OCI-LY7 (cell line): ENCODE measurements around the gene SNAI3. TPM values are rescaled to one million over a fixed set of nuclear protein-coding genes. Genes with fewer than 3 reads are reported as not detected.
A peak's percentile ranks its signal among the peaks of the same experiment; 100 is the strongest.

Experiments
- BruUV-seq: library from RNA; stranded (reverse); fragments of 400-500 nt; replicated peaks from 2 replicates; lab custom pipeline; 2021; lab: Mats Ljungman, UMichigan
- CTCF ChIA-PET: fragments of 300-600 bp; sonication (Branson Sonifier 250); formaldehyde crosslinking; loops from one replicate; lab custom pipeline; 2022; ENCODE audit warnings: antibody characterized with exemption; ENCODE audit not compliant: unreplicated experiment; lab: Charles Lee
- POLR2A ChIA-PET: fragments of 300-600 bp; sonication (Branson Sonifier 250); formaldehyde crosslinking; loops from one replicate; lab custom pipeline; 2022; ENCODE audit warnings: antibody characterized with exemption; lab: Charles Lee
- DNase-seq: peaks from one replicate; pipeline ENCODE4 v3.0.0-alpha.2; 2015; ENCODE audit warnings: low spot score
- H2AFZ ChIP-seq: fragments of 200-600 bp; sonication (generic), shearing (Covaris generic); 2 replicates; pipeline ENCODE4 v1.6.1; 2014; ENCODE audit warnings: mild to moderate bottlenecking, antibody characterized with exemption, low read length, moderate library complexity
- H3K27ac ChIP-seq: fragments of 200-600 bp; sonication (generic); 2 replicates; pipeline ENCODE4 v1.5.1; 2014; ENCODE audit warnings: mixed run types, low read depth, mild to moderate bottlenecking, moderate library complexity, low read length, inconsistent platforms; ENCODE audit not compliant: poor library complexity, severe bottlenecking
- H3K36me3 ChIP-seq: fragments of 200-600 bp; sonication (generic); 2 replicates; pipeline ENCODE4 v1.6.1; 2014; ENCODE audit warnings: mild to moderate bottlenecking, antibody characterized with exemption, low read length, moderate library complexity, mixed read lengths; ENCODE audit not compliant: insufficient read depth
- H3K4me1 ChIP-seq: fragments of 200-600 bp; sonication (generic); 2 replicates; pipeline ENCODE4 v1.5.1; 2014; ENCODE audit warnings: mild to moderate bottlenecking, low read length; ENCODE audit not compliant: insufficient read depth, poor library complexity, severe bottlenecking
- H3K4me2 ChIP-seq: fragments of 200-600 bp; sonication (generic); 2 replicates; pipeline ENCODE4 v1.6.1; 2014; ENCODE audit warnings: mild to moderate bottlenecking, low read length
- H3K4me3 ChIP-seq: fragments of 200-600 bp; sonication (generic); 2 replicates; pipeline ENCODE4 v1.5.1; 2014; ENCODE audit warnings: mild to moderate bottlenecking, low read depth, low read length; ENCODE audit not compliant: poor library complexity, severe bottlenecking
- H3K79me2 ChIP-seq: fragments of 200-600 bp; sonication (generic); 2 replicates; pipeline ENCODE4 v1.6.1; 2016; ENCODE audit warnings: low read depth, mild to moderate bottlenecking, low read length, moderate library complexity, mixed read lengths; ENCODE audit not compliant: insufficient read depth
- H3K9me2 ChIP-seq: fragments of 200-600 bp; sonication (generic); 2 replicates; pipeline ENCODE4 v1.6.1; 2016; ENCODE audit warnings: mild to moderate bottlenecking, low read length, mixed read lengths; ENCODE audit not compliant: insufficient read depth
- H3K9me3 ChIP-seq: fragments of 200-600 bp; sonication (generic); 2 replicates; pipeline ENCODE4 v1.6.1; 2014; ENCODE audit warnings: mild to moderate bottlenecking, mixed run types, low read length, mixed read lengths
- H4K20me1 ChIP-seq: fragments of 200-600 bp; sonication (generic); 2 replicates; pipeline ENCODE4 v1.6.1; 2014; ENCODE audit warnings: mild to moderate bottlenecking, antibody characterized with exemption, low read length, moderate library complexity, mixed read lengths; ENCODE audit not compliant: insufficient read depth
- CTCF ChIP-seq: fragments of 200-600 bp; sonication (generic); conservative IDR thresholded peaks from 2 replicates; pipeline ENCODE4 v1.5.1; 2014; ENCODE audit warnings: mild to moderate bottlenecking, antibody characterized with exemption, low read length, moderate library complexity, mixed read lengths
- EZH2phosphoT487 ChIP-seq: fragments of 200-600 bp; sonication (generic); IDR thresholded peaks from 2 replicates; pipeline ENCODE4 v1.6.1; 2018; ENCODE audit warnings: low read depth, borderline replicate concordance, mild to moderate bottlenecking, mixed run types, antibody characterized with exemption, low read length, moderate library complexity, mixed read lengths
- intact Hi-C: fragments of 100-400 bp; cut with micrococcal nuclease; formaldehyde crosslinking; loops from one replicate; pipeline ENCODE4 v1.10.0; 2022; ENCODE audit not compliant: unreplicated experiment
- total RNA-seq, 2 experiments: library from RNA; depleted of rRNA in 1 of 2; stranded (reverse); fragments of >200 nt in 1 of 2; shearing (Covaris generic) in 1 of 2; gene quantifications; 2 replicates each; pipeline ENCODE4 v1.2.3, GENCODE V29; 2014 to 2022

Gene SNAI3
- total RNA-seq, 2 experiments from 2014 or later: 3.1 to 3.3 TPM

- no peaks in the 10 kb centered on the region for H3K9me2 ChIP-seq
- ChIA-PET POLR2A (no interaction called here), CTCF (no interaction called here)
- H3K27ac ChIP-seq: no peak overlapping the region
- H3K4me2 ChIP-seq: no peak overlapping the region
- H2AFZ ChIP-seq: no peak overlapping the region
- H3K79me2 ChIP-seq: no peaks in the 10 kb centered on the region
- peaks cover 43% of the 10 kb centered on the region for H3K4me1 ChIP-seq
- H3K4me3 ChIP-seq: no peak overlapping the region
- intact Hi-C loops: loop anchor here (2.0 to 5.0 kb wide), 2 partner anchors 15 to 153 kb away; partner anchors contain the start of gene CYBA
- BruUV-seq: no TSS peak
- no peaks in the 10 kb centered on the region for H3K9me3 ChIP-seq
- TF ChIP-seq EZH2phosphoT487: no peak
- TF ChIP-seq CTCF: no peak
- no peaks in the 10 kb centered on the region for H4K20me1 ChIP-seq
- H3K36me3 ChIP-seq: peaks cover 26% of the 10 kb centered on the region
- no peak for DNase-seq
Measured at GRCh38 chr16:88635671-88636319, 50.5 kb downstream of the SNAI3 start.

- Histone ChIP-seq H3K9me3 (no peaks in the 10 kb centered on the region), H2AFZ (no peak overlapping the region), H4K20me1 (no peaks in the 10 kb centered on the region), H3K79me2 (no peaks in the 10 kb centered on the region), H3K4me3 (no peak overlapping the region), H3K4me2 (peak overlapping the region; percentile 55; the same call in 1 of the 2 replicates), H3K36me3 (peaks cover 33% of the 10 kb centered on the region), H3K27ac (no peak overlapping the region), H3K9me2 (no peaks in the 10 kb centered on the region), H3K4me1 (peaks cover 43% of the 10 kb centered on the region)
- POLR2A ChIA-PET: no interaction called here
- intact Hi-C loops: loop anchor here (1.0 to 5.0 kb wide), 5 partner anchors 16 to 193 kb away; partner anchors contain the start of gene CYBA
- no peak for DNase-seq
- BruUV-seq: no TSS peak
- CTCF ChIA-PET: no interaction called here
- TF ChIP-seq CTCF (no peak), EZH2phosphoT487 (no peak)
Measured at GRCh38 chr16:88634994-88635670, 51.2 kb downstream of the SNAI3 start.
